Measurements from ENCODE around the gene STX12. TPM values are rescaled to one million over a fixed set of nuclear protein-coding genes. Genes with fewer than 3 reads are reported as not detected.

Gene STX12
- 6.8 to 9.9 TPM (median 8.8 TPM) in 5 replicates for total RNA-seq (2022; extraction: Qiagen RNA extraction; ENCODE audit: low read depth)

DNA sequence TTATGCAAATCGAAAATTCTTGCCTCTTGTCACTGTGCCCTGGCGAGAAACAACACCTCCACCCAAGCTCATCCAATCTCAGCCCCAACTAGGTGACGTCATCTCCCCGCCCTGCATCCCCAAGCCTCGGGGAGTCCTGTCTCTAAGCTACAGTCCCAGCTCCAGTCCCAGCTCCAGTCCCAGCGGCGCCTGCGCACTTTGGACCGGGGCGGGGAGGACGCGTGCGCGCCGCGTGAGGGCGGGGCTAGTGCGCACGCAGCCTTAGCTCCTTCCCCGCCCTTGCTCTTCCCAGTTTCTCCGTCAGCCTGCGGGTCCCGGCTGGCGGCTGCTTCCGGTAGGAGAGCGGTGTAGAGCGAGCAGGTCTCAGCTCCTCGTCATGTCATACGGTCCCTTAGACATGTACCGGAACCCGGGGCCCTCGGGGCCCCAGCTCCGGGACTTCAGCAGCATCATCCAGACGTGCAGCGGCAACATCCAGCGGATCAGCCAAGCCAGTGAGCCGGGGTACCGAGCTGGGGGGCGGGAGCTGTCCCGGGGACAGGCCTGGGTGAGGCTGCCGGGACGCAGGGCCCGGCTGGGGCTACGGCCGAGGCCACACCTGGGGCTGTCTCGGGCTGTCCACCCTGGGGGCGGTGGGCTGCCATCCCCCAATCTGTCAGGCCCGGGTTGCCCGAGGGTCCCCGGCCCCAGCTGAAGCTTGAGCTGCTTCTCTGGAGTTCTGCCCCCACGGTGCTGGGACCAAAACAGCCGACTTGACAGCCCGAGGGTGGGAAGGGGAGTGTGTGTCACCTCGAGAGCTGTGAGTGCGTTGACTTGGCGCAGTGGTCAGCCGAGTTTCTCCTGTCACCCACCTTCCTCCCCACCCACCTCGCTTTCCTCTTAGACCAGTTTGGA is at the start of gene STX12:
Gene STX12, plus strand, starts transcription at position 288 of the 894 bp plus-strand sequence. Its CDS starts 89 bp downstream, at position 377.

DNA sequence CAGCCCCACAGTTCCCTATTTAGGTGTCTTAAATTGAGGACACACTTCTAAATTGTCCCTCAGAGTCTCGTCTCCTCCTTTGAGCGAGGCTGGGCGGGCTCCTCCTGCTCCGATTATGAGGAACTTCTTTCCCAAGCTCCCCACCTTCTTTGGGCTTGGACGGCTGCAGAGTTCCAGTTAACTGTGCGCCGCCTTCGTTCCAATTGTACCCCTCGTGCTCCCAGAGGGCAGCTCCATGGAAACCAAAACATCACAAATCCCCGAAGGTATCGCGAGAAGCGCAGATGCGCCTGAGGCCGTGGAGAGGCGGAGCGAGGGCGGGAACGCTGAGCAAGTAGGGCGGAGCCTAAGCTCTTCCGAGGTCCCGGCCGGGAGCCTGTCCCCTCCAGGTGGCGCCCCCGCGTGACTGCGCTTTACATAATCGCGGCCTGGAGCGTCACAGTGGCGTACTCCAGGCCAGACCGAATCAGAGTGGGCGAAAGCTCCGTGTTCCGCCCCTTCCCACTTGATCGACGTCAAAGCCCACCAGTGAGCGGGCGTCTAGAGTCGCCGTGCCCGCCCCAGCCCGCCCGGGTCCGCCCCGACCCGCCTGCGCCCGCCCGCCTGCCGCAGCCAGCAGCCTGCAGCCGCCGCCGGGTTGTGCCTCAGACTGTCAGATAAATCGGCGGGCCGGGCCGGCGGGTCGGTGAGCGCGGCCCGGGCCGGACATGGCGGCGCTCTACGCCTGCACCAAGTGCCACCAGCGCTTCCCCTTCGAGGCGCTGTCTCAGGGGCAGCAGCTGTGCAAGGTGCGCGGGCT is 47.4 kb upstream of the STX12 start, which contains the start of gene FAM76A:
Gene FAM76A, plus strand, starts transcription at position 588 of the 799 bp plus-strand sequence. Its CDS starts 120 bp downstream, at position 708.

DNA sequence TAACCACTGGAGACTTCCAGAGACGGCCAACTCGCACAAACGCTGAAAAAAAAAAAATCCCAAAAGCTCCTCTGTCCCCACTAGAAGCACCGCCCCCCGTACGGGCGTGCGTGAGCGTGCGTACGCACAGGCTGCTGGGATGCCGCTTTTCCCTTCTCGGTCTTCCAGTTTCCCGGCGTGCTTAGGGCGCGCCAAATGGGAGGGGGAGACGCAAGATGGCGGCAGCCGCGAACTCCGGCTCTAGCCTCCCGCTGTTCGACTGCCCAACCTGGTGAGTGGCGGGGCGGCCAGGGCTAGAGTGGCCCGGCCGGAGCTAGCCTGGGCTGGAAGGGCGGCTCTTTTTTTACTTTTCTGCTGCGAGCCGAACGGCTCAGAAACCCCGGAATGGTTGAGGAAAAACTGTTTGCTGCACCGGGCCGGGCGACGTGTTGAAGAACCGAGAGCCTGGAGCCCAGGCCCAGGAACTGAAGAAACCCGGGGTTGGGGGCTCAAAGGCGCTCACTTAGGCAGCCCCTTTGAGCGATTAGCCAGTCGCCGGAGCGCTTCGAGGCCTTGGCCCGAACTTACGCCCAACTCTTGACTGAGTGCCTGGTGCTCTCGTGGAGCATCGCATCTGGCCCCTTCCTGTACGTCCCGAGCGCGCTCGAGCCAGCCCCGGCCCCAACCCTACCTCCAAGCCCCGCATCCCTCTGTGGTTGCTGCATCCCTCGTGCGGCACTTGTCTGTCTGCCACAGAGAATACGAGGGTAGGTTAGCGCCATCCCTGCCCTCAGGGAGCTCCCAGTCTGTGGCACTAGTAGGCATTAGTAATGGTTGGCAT is 57.8 kb downstream of the STX12 start, which contains the start of gene PPP1R8:
Gene PPP1R8, plus strand, starts transcription at position 162 of the 820 bp plus-strand sequence. Its CDS starts 54 bp downstream, at position 216.

DNA sequence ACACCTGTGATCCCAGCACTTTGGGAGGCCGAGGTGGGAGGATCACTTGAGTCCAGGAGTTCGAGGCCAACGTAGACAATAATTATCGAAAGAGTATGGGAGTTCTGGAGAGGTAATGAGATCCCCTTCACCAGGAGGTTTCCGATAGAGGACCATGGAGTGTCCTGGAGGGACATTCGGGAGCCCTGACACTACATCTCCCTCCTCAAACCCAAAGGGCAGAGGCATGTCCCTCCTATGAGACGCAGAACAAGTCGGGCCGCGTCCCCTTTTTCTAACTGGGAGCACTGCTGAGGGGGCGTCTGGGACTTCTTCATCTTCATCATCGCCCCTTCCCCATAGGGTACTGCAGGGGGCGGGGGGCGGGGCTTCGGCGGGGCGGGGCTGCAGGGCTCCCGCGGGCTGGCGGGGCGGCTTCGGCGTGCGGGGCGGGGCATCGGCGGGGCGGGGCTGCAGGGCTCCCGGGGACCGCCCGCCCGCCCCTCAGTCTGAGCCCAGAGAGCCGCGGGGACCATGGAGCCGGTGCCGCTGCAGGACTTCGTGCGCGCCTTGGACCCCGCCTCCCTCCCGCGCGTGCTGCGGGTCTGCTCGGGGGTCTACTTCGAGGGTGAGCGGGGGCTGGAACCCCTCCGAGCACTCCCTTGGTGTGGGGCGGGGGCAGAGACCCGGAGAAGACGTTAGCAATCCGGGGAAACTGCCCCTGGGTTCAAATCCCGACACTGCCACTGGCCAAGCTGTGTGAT is 99.2 kb downstream of the STX12 start, which contains the start of gene THEMIS2:
Gene THEMIS2, plus strand, starts transcription at position 486 of the 743 bp plus-strand sequence. Its CDS starts 28 bp downstream, at position 514.

Other genes starting within 250 kb of the STX12 start
- 11.8 to 17.4 TPM (median 16.8 TPM) in 5 replicates for gene AHDC1, start 169.1 kb upstream of the STX12 start, total RNA-seq (2022; extraction: Qiagen RNA extraction; ENCODE audit: low read depth)
- 0.05 to 0.08 TPM in 2 of 5 replicates, not detected in the others for gene FGR, start 138.0 kb upstream of the STX12 start, total RNA-seq (2022; extraction: Qiagen RNA extraction; ENCODE audit: low read depth)
- 10.4 to 15.9 TPM (median 12.8 TPM) in 5 replicates for gene IFI6, start 101.0 kb upstream of the STX12 start, total RNA-seq (2022; extraction: Qiagen RNA extraction; ENCODE audit: low read depth)
- 4.8 to 6.1 TPM (median 5.5 TPM) in 5 replicates for gene FAM76A, start 47.3 kb upstream of the STX12 start, total RNA-seq (2022; extraction: Qiagen RNA extraction; ENCODE audit: low read depth)
- gene PPP1R8, start 57.6 kb downstream of the STX12 start, total RNA-seq (2022; extraction: Qiagen RNA extraction; ENCODE audit: low read depth) = 36.7 to 44.4 TPM (median 41.1 TPM) in 5 replicates
- 0.51 to 1.8 TPM (median 0.94 TPM) in 5 replicates for gene THEMIS2, start 99.3 kb downstream of the STX12 start, total RNA-seq (2022; extraction: Qiagen RNA extraction; ENCODE audit: low read depth)
- gene RPA2, start 141.4 kb downstream of the STX12 start, total RNA-seq (2022; extraction: Qiagen RNA extraction; ENCODE audit: low read depth) = 36.5 to 43.2 TPM (median 38.9 TPM) in 5 replicates
- gene SMPDL3B, start 161.8 kb downstream of the STX12 start, total RNA-seq (2022; extraction: Qiagen RNA extraction; ENCODE audit: low read depth) = 0.71 to 1.2 TPM (median 0.99 TPM) in 5 replicates
- 3.8 to 6.7 TPM (median 6.3 TPM) in 5 replicates for gene XKR8, start 186.8 kb downstream of the STX12 start, total RNA-seq (2022; extraction: Qiagen RNA extraction; ENCODE audit: low read depth)

All from A549 treated with CpdA at 1 μM for 4 hours (cell line).